Ammon's horn (tissue), 1 donor: ENCODE measurements around the gene LYRM4.
"Not testable (repeated sequence)": the region's sequence is repeated elsewhere in the genome, so short reads cannot be mapped to it uniquely, and the experiment has no call there.

Experiments
- DNase-seq: peaks from one replicate; pipeline ENCODE4 v3.0.0-alpha.2; 2016; ENCODE audit warnings: low spot score

LYRM4 gene

DNA sequence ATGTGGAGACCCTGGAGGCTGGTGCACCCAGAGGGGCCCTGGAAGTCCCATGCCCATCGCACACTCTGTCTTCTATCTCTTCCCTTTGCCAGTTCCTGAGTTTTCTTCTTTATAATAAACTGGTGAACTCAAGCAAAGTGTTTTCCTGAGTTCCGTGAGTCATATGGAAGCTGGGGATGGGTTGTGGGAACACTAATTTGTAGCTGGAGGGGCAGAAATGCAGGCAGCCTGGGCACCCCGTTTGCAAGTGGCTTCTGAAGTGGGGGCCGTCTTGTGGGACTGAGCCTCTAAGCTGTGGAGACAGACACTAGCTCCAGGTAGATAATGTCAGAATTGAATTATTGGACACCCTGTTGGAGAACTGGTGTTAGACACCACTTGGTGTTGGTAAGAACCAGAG lies 178.8 kb downstream of the LYRM4 start:
- DNase-seq, result no peak

DNA sequence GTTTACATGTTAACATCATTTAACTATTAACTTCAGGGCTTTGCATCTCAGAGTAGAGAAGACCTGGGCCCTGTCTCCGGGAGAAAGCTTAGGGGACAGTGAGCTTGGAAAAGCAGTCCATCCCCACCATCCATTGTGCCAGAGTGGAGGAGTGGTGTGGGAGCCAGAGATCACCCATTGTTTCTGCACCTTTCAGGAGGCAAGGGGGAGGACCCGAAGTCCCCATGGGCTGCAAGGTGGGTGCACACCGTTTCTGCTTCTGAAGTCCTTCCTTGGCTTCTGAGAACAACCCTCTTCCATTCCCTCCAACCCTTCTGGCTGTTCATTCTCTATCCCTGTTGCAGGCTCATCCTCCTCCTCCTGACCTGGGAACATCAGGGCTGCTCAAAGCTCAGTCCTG lies 179.6 kb downstream of the LYRM4 start:
- DNase-seq, result no peak

DNA sequence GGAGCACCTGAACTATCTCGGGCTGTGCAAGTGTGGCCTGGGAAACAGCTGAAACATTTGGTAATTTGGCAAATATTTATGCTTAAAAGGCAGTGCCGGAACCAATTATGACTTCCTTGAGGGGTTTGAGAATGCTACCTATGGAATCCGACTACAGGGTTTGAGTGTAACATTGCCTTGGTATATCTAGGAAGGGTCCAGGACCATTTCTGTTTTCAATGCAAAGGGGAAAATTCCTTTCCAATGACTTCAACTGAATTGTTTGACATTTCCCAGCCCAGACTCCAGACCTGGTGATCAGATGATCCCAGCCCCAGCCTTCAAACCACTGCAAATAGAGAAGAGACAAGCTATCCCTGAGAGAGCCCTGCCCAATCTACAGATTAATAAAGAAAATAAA lies 180.2 kb downstream of the LYRM4 start:
- DNase-seq, result no peak

DNA sequence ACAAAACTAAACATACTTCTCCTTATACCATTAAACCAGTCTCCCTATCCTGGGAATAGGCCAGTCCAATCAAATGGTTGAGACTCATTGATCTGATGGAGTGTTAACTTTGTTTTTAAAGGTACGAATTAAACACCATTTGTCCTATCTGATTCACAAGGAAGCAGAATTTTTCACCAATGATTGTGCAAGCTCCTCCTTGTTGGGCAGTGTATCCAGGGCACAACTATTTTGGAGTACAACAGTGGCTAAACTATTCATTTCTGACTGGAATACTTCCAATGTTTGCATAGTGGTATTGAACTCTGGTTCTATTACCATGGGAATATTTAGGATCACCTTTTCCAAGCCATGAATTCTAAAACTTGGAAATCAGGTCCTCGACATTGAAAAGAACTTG lies 181.1 kb downstream of the LYRM4 start:
- no peak for DNase-seq

DNA sequence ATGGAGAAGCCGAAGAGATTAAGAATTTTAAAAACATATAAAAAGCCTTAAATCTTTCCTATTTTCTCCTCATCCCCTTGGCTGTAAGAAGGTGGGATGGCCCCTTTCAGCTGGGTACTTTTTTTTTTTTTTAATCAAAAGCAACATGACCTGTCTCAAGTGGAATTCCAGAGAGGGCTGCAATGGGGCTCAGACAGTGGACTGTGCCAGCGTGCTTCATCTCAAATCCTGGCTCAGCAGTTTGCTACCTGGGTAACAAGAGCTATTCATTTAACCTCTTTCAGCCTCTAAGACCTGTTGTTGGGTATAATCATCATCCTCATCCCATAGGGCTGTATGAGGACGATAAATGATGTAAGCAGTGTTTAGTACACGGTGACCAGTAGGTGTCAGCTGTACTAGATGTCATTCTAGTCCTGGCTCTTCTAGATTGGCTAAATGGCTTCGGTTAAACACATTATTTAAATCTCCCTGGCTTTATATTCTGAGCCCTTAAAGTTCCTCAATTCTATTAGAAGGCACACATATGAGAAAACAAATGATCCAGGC lies 182.6 kb downstream of the LYRM4 start:
- DNase-seq, result no peak

DNA sequence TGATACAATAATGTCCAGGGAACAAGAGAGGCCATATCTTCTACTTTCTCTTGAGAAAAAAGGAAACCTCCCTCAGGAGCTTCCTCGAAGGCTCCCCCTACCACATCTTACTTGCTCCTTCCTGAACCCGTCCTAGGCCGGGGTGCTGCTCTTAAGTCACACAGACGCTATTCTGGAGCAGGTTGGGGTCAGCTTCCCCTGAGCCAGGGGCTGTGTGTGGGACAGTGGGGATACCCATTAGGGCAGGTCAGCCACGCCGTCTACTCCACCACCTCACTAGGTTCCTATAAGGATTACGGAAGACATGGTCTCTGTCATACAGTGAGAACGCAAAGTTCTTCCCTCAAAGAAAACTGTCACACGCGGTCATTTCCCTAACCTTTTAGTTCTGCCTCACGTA lies 183.8 kb downstream of the LYRM4 start:
- DNase-seq, result no peak

DNA sequence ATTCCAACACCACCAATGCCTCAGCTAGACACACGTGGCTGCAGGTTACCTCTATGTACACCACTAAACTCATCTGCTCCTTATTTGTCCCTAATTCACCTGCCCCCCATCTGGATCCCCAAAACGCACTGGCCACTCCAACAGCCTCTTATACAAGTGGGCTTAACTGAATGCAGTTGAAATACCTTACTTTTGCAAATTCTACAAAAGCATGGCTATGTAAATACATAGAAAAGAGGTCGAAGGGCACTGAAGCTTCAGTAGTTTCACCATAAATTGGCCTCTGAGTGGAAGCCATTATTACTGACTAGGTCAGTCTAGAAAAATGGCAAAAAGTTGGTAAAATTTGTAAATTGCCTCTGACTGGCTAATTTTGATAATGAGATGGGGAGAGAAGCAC lies 186.8 kb downstream of the LYRM4 start:
- DNase-seq, result no peak

DNA sequence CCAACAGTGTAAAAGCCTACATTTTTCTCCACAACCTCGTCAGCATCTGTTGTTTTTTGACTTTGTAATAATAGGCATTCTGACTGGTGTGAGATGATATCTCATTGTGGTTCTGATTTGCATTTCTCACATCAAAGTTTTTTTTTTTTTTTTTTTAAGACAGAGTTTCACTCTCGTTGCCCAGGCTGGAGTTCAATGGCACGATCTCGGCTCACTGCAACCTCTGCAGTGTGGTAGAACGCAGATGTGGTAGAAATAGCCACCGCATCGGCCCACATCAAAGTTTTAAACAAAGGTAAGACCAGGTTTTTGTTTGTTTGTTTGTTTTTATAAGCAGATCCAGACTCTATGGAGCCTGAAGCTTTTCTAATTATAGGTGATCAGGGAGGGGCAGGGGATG lies 188.3 kb downstream of the LYRM4 start:
- no peak for DNase-seq

DNA sequence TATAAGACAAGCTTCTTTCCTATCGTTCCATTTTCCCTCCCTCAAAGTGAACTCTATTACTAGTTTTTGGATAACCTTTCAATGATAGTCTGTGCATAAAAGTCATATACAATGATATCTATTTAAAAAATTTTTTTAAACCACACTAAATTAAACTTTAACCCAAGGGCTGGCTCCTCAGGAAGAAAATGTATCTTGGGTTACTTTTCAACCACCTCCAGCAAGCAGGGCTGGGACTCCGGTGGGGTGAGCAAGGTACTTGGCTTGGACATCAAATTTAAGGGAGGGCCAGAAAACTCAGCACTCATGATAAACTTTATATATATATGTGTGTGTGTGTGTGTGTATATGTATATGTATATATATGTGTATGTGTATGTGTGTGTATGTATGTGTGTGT lies 189.5 kb downstream of the LYRM4 start:
- DNase-seq, result no peak

DNA sequence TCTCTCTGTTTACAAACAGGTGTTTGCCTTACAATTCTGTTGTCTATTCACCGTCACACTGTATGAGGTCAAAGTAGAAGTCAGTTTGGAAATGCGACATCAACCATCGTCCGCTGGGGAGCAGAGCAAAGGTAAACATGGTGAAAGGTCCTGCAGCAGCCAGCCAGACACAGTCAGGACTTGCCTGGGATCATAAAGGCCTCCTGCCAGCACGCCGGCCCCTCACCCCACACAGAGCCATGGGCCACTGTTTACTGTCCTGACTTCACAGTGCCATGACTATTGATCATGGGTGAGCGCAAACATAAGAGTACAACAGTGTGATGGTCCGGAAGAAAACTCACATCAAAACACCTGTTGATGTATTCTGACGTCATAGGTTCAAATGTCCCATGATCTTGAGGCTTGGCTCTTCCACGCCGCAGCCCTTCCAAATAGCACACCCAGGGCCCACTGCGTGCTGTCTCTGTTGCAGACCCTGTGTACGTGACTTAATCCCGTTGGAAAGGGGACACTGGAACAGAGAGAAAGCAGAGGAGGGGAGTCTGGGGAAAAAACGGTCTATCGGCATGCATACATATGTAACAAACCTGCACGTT lies 192.5 kb downstream of the LYRM4 start:
- no peak for DNase-seq

DNA sequence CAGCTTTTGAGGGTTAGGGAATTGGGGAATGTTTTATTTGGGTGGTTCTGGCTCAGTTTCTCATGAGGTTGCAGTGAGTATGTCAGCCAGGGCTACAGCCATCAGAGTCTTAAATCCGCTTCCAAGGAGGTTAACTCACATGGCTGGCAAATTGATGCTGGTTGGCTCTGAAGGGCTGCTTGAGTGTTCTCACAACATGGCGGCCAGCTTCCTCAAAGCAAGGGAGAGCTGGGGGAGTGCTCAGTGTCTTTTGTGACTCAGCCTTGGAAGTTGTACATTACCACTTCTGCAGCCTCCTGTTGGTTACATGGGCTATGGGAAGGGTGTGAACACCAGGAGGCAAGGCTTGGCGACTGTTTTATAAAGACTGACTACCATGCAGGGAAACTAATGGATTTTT lies 193.4 kb downstream of the LYRM4 start:
- DNase-seq, result no peak

DNA sequence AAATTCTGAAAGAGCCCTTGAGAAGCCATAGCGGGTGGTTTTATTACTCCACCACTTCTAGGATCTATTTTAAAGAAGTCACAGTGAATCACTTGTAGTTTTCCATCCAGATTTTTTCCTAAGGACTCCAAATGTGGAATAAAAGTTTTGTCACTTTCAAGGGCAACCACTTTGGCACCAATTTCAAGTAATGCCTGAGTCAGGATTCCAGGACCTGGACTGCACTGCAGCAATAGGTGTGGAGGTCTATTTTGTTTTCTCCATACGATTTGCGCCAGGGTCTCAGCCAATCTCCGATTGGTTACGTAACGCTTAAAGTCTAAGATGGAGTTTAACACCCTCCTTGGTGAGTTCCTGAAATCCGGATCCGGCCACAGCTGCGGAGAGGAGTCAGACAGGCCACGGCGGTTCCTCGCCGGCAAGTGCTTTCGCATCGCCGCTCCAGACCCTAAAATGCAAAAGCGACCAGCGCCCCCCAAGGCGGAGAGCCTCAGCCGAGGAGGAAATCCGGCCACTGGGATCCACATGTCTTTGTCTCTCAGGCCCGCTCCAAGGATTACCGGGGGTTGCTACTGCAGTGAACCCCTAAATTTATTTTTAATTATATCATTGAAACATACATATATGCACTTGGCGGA lies 194.2 kb downstream of the LYRM4 start:
- DNase-seq, result no peak

DNA sequence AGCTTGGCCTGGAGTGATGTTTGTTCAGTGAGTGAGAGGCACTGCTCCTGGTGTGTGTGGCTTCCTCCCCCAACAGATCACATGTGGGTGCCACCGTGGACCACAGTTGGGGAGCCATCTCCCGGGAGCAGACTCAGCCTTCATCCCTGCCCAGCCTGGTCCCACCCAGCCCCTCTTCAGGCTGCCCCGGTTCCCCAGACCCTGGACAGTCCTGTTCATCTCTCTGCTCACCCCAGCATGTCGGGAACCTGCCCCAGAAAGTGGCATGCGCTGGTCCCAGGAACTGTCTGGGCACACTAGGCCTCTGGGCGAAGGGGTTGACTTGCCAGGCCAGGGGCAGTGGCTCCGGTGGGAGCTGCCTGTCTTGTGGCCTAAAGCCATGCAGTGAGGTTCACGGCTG lies 197.1 kb downstream of the LYRM4 start:
- no peak for DNase-seq

DNA sequence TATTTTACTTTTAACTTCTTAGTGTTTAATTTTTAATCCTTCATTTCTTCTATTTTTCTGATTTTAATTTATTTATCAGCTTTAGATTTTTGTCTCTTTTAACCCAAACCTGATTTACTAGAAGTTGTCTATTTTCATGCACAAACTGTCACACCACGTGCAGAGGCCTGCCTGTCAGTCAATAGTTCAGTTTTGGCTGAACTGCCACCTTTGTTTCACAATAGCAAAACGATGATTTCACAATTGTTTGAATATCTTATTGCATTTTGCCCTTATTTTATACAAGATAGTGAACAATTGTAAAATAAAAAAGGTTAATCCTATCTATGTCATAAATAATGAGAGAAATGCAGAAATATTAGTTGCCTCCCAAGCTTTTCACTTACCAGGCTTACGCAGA lies 199.6 kb downstream of the LYRM4 start:
- DNase-seq, result no peak

DNA sequence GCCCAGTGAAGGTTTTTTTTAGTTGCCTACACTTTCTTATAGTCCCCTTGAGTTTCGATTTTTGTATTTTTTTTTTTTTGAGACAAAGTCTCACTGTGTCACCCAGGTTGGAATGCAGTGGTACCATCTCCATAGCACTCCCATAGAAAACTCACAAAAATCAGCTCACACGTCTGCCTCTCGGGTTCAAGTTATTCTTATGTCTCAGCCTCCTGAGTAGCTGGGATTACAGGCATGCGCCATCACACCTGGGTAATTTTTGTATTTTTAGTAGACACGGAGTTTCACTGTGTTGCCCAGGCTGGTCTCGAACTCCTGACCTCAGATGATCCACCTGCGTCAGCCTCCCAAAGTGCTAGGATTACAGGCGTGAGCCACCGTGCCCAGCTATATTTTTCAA lies 200.3 kb downstream of the LYRM4 start:
- DNase-seq, result not testable (repeated sequence)

DNA sequence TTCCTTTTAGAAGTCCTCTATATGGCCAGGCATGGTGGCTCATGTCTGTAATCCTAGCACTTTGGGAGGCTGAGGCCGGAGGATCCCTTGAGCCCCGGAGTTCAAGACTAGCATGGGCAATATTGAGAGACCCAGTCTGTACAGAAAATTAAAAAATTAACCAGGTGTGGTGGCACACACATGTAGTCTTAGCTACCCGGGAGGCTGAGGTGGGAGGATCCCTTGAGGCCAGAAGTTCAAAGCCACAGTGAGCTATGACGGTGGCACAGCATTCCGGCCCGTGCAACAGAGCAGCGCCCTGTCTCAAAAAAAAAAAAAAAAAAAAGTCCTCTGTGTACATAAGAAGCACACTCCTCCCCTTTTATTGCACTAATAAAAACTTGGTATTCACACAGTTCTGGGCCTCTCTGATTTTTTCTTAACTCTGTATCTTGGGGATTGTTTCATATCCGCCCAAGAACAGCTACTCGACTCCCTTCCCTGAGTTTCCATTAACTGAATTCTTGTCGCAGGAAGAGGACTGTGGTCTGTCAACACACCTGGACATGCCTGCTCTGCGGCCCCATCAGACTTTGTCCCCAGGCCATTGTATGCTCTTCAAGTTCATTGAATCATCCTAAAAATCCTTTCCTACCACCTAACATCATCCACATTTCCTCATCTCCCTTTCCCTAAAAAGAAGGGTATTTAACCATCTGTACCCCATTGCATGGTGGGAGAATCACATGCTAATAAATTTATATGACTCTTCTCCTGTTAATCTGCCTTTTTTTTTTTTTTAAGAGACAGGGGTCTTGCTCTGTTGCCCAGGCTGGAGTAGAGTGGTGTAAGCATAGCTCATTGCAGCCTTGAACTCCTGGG lies 201.5 kb downstream of the LYRM4 start:
- DNase-seq, result no peak
